Measurements from ENCODE around the gene SHROOM3. TPM values are rescaled to one million over a fixed set of nuclear protein-coding genes. Genes with fewer than 3 reads are reported as not detected.
A peak's percentile ranks its signal among the peaks of the same experiment; 100 is the strongest.
"Not testable (repeated sequence)": the region's sequence is repeated elsewhere in the genome, so short reads cannot be mapped to it uniquely, and the experiment has no call there.

SHROOM3 gene
- total RNA-seq, 1 experiment from 2014 or later: 70.6 TPM

DNA sequence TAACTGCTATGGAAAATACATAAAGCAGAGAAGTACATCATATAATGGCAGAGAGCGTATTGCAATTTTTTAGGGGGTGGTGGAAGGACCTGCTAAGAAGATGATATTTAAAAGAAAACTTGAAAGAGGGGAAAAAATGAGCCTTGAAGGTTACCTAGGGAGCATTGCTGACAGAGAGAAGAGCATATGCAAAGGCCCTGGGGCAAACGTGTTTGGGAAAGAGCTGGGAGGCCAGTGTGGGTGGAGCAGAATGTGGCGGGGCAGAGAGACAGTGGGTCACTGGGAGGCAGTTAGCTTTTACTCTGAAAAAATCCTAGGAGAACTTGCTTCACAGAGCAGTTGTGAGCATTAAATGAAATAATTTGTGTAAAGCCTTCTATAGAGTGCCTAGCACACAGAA lies 157.0 kb downstream of the SHROOM3 start:
- no peak for DNase-seq (ENCODE audit: low spot score)

DNA sequence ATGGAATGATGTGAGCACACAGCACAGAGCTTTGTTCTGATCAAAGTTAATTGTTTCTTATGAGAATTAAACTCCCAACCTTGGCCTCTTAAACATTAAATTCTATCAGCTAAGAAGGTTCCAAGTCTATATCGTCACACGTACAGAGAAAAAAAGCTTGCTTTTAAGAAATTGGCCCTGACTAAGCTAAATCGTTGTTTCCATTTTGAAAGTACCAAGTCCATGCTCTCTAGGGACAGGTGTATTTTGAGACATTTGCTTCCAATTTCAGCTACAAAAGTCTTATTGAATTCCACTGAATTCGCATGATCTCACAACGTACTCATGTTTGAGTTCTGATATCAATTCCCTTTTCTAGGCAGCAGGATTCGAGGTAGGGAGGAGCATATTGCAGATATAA lies 157.4 kb downstream of the SHROOM3 start:
- no peak for DNase-seq (ENCODE audit: low spot score)

DNA sequence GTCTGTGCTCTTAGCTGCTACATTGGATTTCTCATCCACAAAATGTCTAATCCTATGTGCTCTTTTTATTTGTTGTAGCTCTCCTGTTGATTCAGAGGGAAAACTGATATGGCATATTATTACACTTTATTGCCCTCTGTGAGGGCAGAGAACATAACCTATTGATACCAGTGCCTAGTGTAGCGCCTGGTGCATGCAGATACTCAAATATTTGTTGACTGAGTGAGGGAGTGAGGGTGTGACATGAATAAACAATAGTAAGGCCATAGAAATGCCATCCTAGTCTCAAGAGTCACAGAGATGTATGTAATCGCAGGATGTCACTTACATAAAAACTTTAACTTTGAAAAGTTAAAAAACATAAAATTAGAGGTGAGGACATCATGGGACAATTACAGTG lies 159.1 kb downstream of the SHROOM3 start:
- no peak for DNase-seq (ENCODE audit: low spot score)

DNA sequence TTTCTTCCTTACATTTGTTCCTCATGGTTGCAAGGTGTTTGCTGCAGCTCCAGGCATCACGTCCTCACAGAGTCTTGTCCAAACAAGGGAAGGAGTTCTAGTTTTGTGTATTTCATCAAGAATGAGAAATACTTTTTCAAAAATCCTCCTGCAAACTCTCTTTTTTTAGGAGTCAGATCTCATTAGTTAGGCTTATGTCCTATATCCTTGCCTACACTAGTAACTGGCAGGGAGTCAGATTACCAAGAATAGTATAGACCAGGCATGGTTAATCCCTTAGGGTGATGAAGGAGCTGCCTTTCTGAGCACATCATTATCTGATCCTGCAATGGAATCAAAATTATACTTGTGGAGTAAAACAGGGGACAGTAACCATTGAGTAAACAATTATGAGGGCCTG lies 160.4 kb downstream of the SHROOM3 start:
- no peak for DNase-seq (ENCODE audit: low spot score)

DNA sequence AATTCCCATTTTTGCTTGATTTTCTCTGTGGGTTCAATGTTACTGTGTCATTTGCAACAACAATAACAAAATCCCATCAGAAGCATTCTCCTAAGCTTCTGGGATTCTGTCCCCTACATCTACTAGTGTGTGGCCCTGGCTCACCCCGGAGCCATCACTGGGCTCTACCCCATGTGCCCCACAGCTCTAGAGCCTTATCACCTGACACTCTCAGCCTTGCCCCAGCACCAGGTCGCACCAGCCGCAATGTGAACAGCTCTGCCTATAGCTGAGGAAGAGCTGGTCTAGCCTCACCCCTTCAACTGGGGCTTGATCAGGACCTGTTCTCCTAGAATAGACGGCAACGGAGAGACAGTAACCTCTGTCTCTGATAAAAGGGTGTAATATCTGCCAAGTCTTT lies 161.7 kb downstream of the SHROOM3 start:
- DNase-seq (ENCODE audit: low spot score): no peak

DNA sequence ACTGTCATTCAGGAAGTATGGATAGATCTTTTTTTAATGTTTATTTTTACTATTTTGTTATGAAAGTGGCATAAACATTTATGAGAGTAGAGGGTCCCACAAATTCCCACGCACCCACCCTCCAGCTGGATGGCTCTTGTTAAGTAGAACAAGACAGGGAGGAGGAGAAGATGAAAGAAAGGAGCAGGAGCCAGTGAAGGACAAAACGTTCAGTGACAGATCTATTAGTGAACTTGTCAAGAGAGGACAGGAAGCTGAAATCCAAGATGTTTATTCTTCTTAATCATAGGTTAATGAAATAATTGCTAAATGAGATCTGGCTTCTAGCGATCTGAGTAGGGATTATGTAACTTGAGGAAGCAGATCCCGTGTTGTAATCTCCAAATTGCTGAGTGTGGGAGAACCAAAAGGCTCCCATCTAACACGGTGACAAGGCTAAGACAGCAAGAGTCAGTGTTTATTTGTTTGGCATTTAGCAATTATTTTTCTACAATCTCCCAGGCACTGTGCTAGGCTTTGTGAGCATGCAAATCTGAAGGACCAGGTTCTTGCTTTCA lies 162.5 kb downstream of the SHROOM3 start:
- no peak for DNase-seq (ENCODE audit: low spot score)

DNA sequence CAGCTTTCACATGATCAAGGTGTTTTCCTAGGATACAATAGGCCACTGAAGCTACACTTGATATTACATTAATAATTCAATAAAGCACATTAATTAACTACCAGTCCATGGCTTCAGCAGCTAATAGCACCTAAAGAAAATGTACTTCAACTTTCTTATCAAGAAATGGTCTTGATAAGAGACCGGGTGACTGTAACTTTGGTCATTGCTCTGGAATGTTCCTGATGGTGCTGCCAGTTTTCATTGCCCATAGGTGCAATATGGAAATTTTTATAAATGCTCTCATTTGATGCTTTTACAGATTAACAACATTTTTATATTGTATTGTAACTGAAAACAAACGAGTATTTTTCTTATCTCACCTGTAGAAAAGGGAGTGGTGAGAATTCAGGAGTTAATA lies 165.4 kb downstream of the SHROOM3 start:
- DNase-seq (ENCODE audit: low spot score): no peak

DNA sequence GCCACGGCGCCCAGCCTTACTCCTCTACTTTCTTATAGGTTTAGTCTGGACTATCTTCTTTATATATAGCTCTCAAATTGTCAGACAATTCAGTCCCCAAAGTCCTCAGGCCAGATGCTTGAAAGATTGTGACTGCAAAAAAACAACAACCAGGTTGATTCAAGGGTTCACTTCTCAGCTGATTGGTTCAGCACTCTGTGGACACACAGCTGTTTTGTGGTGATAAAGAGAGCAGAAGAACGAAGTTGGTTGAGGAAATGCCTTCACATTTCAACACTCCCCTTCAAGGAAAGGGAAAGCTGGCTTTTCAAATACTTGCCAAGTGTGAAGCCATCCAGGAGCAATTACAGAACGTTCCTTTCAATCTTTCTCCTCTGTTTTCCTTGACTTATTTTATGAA lies 166.8 kb downstream of the SHROOM3 start:
- no peak for DNase-seq (ENCODE audit: low spot score)

DNA sequence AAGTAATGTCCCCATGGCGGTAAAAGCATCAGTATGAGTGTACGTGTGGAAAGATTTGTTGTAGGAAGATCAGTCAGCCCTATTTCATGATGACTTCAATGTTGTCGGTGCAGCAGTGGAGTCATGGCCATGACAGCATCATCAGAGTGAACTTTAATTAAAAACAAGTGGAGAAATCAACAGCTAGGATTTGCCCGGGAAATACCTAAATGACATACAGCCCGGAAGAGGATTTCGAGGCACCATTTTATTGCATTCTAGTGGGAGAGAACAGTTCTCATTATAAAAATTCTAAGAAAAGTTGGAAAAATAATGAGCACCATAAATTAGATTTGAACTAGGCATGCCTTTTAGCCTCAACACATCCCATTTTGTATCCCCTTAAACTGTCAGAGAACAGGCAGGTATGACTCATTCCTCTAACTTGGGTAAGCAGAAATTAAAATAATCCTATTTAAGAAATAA lies 170.1 kb downstream of the SHROOM3 start:
- DNase-seq (ENCODE audit: low spot score): no peak

DNA sequence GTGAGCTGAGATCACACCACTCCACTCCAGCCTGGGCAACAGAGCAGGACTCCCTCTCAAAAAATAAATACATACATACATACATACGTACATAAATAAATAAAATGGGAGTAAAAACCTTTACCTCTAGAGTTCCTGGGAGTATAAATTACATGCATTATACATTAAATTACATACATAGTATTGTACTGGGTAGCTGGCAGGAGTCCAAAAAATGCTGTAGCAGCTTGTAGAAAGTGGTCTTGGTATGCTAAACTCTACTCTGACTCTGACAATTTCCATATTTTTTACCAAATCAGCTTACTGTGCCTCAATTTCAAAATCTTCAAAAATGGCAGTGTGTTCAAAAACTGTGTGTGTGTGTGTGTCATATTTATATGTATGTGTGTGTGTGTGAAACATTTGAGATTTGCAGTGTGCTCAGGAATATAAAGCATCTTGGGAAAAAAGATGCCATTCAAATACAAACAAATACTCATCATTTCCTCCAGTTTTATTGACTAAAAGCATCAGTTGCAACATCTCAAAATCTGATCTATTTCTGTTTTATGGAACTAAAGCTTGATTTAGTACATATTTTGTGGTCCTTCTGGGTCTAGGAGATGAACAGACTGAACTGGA lies 171.7 kb downstream of the SHROOM3 start:
- DNase-seq (ENCODE audit: low spot score): no peak

DNA sequence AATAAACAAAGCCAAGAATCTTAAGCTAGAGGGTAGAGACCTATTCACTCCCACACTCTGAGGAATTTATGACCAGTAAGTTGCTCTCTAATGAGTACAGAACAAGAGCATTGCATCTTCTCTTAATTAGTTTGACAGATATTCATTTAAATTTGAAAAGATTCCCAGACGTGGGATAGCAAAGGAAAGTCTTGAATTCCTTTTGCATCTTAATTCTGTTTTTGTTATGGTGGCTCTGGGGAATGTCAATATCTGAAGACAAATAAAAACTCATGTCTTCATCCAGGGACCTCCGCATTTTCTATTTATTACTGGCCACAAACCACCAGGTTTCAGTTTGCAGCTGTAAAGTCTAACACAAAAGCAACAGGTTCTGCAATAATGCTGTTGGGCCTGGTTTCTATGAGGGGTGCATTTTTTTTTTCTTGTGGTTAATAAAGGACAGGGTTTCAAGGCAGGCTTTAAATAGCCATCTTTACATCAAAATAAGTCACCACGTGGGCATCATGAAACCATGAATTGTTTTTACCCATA lies 172.3 kb downstream of the SHROOM3 start:
- no peak for DNase-seq (ENCODE audit: low spot score)

DNA sequence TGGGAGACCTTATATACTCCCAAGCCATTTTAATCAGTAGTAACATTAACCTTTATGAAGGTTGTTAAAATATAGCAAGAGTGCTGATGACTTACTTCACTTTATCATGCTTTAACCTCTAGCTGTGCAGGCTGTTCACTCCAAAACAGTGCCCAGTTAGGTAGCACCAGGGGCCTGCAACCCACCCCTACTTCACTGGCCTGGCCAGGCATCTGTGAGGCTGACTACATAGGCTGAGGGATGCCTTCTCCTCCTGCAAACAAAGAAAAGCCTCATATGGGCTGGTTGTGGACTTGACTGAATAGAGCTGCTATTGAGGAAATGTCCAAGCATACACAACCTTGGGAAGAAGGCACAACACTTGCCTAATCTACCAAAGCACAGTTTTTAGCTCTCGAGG lies 172.8 kb downstream of the SHROOM3 start:
- DNase-seq (ENCODE audit: low spot score): no peak

DNA sequence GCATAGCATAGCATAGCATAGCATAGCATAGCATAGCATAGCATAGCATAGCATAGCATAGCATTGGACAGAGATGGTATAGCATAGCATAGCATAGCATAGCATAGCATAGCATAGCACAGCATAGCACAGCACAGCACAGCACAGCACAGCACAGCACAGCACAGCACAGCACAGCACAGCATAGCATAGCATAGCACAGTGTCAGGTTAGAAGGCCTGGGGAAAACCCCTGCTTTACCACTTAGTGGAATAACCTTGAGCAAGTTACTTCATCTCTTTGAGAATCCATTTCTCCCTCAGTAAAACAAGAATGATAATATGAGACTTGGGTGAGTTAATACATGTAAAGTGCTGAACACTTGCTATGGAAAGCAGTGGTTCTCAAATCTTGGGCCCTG lies 173.5 kb downstream of the SHROOM3 start:
- not testable (repeated sequence) for DNase-seq (ENCODE audit: low spot score)

DNA sequence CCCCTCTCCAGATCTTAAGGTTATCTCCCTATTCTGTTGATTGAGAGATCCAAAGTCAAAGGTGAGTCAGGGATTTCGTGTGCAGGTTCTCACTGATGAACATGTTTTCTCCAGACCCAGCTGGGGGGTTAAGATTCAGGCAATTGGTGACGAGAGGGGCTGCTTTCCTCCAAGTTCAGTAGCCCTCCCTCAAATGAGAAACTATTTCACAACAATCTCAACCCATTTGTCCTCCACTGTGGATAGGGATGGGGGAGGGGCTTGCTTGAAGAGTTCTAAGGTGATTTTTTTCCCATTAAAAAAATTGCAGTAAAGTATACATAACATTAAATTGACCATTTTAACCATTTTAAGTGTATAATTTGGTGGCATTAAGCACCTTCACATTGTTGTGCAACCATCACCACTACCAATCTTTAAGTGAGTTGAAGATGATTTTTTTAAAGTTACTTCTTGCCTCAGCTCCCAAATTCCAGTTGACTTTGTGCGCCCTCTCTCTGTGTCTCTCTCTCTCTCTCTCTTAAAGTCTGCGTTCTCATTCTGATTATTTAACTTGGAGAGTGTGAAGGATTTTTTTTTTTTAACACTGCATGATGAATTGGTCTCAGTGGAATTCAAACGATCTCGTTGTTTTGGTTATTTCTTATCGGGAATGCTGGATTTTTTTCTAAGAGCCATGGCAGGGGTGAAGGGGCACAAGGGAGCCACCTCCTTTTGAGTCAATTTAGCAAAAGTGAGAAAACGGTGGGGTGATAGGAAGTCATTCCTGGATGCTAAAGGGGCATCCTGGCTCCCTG lies 175.9 kb downstream of the SHROOM3 start:
- DNase-seq (ENCODE audit: low spot score): no peak

DNA sequence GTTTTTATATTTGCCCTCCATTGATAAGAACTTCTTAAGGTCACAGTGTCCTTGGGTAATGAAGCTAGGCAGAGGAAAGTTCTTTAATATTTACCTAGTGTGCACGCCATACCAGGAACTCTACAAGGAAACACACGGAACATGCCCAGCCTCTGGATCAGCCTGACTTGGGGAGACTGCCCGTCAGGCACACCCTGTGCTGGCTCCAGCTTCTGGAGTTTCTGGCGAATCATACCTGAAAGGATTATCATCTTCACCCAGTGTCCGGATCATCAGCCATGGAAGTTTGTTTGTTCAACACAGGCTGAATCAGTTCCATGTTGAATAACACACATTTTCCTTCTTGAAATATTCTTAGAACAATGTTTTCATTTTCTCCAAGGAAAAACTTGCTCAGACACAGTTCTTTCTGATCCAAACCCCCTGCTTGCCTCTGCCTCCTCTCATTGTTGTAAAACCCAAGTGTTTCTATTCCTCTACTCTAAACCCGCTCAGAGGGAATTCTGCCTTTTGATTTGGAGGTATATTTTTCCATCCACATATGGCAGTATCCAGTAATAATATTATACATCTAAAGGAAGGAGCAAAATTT lies 176.7 kb downstream of the SHROOM3 start:
- no peak for DNase-seq (ENCODE audit: low spot score)

DNA sequence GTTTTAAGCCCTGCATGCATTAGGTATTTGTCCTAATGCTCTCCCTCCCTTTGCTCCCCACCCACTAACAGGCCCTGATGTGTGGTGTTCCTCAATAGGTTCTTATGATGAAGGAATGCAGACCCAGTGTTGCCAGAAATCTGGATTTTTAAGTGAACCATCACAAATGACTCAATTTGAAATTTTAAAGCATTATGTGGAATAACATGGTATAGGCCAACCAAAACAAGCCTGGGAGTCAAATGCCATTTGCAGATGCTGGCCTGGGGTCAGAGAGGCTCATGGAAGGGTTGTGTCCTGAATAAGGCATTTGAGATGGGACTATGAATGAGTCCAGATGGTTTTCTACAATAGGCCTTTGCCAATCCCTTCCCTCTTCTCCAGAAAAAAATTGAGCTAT lies 179.6 kb downstream of the SHROOM3 start:
- no peak for DNase-seq (ENCODE audit: low spot score)

DNA sequence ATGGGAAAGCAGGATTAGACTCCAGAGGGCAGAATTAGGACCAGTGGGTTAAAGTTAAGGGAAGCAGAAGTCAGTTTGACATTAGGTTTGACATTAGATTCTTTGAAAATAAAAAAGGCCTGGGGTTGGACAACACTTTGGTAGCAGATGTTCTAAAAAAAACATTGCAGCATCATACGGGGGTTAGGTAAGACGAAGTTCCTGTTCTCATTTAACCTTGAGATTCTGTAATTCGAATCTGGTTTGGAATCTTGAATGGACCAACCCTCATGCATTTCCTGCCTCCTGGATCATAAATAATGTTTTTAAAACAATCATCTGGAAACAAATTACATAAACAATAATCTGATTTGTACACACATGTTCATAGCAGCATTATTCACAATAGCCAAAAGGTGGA lies 181.0 kb downstream of the SHROOM3 start:
- no peak for DNase-seq (ENCODE audit: low spot score)

DNA sequence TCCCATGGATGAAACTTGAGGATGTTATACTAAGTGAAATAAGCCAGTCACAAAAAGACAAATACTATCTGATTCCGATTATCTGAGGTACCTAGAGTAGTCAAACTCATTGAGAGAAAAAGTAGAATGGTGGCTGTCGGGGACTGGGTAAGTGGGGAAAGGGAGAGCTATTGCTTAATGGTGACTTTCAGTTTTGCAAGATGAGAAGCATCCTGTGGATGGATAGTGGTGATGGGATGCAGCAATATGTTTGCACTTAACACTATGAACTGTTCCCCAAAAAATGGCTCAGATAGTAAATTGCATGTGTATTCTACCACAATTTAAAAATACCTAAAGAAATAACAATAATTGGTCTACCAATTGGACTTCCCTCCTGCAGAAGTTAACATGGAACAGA lies 181.5 kb downstream of the SHROOM3 start:
- DNase-seq (ENCODE audit: low spot score): no peak

DNA sequence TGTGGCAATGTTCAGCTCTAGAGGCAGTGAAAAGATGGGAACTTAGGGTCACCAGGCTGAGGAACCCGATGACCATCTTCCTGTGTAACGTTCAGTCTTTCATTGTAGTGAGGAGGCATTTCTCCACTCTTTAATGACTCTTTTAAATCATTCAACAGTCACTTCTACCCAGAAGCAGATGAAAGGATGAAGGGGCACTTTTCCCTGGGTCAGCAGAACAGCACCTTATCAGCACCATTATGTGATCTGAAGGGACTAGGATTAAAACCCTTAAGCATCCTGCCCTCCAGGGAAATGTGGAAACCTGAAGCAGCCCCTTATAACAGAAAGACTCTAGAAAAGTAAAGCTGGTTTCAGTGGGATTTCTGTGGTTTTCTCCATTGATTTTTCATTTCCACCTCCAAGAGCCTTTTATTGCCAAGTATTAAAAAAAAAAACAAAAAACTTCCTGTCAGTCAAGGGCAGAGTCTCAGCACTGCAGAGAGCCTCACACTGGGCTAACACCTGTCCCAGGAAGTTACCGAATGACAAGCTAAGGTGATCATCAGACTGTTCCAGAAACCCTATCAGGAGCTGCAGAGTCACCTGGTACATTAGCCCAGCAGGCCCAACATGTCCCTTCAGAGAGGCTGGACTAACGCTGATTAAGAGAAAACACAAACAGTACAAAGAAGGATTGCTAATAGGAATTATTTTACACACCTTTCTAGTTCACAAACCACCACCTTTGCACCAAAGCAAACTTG lies 185.9 kb downstream of the SHROOM3 start:
- peak; percentile 56 for DNase-seq (ENCODE audit: low spot score)

DNA sequence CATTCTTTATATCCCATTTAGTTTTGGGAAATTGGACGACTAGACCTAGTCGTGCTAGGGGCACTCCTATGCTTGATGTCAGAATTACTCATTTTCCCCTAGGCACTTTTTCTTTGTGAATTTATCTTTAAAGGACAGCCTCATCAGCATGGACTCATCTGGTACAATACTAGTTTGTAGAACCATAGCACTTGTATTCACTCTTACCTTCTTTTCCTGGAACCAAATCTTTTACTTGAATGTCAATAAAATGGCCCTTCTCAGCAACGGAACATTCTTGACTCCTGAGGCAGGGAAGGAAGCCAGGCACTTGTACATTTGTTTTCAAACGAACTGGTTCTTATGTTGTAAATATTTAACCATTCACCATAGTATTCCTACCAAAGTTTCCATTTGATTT lies 187.1 kb downstream of the SHROOM3 start:
- no peak for DNase-seq (ENCODE audit: low spot score)

DNA sequence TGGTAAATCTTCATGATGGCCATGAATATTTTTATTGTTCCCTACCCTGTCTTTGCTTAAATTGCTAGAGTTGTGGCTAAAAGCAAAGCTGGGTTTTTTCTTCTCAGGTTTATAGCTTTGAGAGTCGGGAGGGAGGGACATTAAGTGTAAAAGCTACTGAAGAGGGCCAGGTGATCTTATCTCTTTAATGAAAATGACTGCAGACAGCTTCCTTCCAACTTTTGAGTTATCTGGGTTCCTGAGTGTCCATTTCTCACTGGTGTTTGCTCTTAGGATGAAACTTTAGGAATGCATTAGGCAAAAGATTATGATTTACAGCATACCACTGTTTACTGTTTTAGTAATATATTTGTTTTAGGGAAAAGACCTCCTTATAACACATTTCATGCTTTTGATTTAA lies 187.7 kb downstream of the SHROOM3 start:
- peak; percentile 32 for DNase-seq (ENCODE audit: low spot score)

All from HT-29 (cell line).